Tongue (tissue), 2 donors: ENCODE data around the gene ADGRL3. TPM values are rescaled to one million over a fixed set of nuclear protein-coding genes. Genes with fewer than 3 reads are reported as not detected.
A peak's percentile ranks its signal among the peaks of the same experiment; 100 is the strongest.

Source experiments
- DNase-seq: peaks from one replicate; pipeline ENCODE4 v3.0.0-alpha.2; 2015
- total RNA-seq: library from RNA; depleted of rRNA; stranded (reverse); fragments of >200 nt; gene quantifications from one replicate; pipeline ENCODE4 v1.2.3, GENCODE V29; 2014

ADGRL3 gene
- total RNA-seq, 1 donor from 2014 or later: 33.3 TPM

- no peak for DNase-seq
Measured at GRCh38 chr4:61292322-61292721, 92.2 kb downstream of the ADGRL3 start.

- no peak for DNase-seq
Measured at GRCh38 chr4:61293707-61294400, 93.7 kb downstream of the ADGRL3 start.

GRCh38 chr4:61294936-61295335 lies 94.8 kb downstream of the ADGRL3 start:
- DNase-seq: no peak

DNA sequence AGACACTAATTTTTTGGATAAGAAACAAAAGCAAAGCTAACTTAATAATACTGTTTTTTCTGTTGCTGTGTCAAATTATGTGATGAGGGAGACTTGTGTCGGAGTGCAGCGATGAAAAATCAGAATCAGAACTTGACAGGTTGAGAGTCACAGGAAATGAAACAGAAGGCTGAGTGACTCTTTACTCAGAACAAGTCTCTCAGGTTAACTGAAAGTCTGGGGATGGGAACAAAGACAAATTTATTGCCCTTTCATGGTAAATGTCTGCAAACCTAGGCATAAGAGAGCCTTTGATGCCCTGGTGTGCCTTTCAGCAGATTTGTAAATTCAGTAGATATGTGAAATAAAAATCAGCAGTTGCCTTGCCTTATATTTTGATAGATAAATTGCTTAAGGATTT lies 96.0 kb downstream of the ADGRL3 start:
- DNase-seq: no peak

- no peak for DNase-seq
Measured at GRCh38 chr4:61298178-61298740, 98.1 kb downstream of the ADGRL3 start.

GRCh38 chr4:61299316-61299715 lies 99.2 kb downstream of the ADGRL3 start:
- DNase-seq: no peak

DNA sequence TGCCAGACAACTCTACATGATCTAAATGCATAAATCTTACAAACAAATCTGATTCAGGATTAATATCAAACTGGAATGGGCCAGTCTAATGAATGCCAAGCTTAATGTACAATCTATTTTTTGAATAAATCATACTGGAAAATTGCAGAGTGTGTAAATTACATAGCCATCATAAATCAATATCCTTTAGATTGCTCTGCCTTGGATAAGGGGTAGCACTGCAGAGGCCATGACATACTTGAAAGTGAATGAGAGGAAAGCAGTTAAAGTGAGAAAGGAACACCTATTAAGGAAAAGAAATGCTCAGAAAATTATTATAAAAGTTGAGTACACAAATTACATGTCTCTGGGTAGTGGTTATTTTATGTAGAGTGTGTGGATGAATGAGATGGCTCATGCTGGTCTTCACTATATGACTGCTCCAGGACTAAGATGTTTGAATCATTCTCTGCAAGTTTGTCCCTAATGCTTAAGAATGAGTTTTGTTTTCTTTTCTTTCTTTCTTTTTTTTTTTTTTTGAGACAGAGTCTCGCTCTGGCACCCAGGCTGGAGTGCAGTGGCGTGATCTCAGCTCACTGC lies 100.2 kb downstream of the ADGRL3 start:
- no peak for DNase-seq

GRCh38 chr4:61301271-61301670 lies 101.1 kb downstream of the ADGRL3 start:
- peak; percentile 82 for DNase-seq

DNA sequence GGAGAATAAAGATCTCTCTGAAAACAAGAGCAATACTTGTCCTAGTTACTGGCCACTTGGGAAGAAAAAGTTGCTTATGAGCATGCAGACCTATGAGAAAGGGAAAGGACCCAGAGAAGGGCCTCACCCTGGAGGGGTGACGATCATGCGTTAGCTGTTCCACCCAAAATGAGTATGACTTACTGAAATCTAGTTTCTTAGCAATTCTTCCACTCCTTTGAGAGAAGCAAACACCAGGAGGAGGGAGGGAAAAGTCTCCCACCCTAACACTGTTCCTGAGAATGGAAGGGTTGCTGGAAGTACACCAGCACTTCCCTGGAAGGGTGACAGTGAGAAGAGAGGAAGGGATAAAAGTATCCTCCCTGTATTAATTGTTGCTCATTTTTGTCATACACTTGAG lies 107.9 kb downstream of the ADGRL3 start:
- DNase-seq: no peak

GRCh38 chr4:61309616-61310015 lies 109.5 kb downstream of the ADGRL3 start:
- no peak for DNase-seq

DNA sequence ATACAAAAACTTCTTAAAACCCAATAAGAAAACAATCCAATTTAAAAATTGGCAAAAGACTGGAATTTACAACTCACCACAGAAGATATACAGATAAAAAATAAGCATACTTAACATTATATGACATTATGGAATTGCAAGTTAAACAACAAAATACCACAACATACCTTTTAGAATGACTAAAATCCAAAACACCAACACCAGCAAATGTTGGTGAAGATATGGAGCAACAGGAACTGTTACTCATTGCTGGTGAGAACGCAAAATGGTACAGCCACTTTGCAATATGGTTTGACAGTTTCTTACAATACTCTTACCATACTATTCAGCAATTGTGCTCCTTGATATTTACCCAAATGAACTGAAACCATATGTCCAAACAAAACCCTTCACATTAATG lies 112.4 kb downstream of the ADGRL3 start:
- no peak for DNase-seq

- no peak for DNase-seq
Measured at GRCh38 chr4:61318431-61318830, 118.3 kb downstream of the ADGRL3 start.

GRCh38 chr4:61319156-61319555 lies 119.0 kb downstream of the ADGRL3 start:
- no peak for DNase-seq

DNA sequence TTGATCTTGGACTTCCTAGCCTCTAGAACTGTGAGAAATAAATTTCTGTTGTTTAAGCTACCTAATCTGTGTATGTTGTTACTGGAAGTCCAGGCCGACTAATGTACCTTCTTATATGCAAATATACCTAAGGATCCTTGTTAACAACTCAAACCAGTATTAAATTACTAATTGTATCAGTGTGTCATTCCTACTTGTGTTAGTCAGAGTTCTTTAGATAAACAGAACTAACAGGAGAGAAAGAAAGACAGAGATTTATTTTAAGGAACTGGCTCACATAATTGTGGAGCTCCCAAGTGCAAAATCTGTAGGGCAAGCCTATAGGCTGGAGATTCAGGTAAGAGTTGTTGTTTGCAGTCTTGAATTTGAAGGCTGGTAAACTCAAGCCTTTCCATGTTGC lies 120.0 kb downstream of the ADGRL3 start:
- DNase-seq: no peak

DNA sequence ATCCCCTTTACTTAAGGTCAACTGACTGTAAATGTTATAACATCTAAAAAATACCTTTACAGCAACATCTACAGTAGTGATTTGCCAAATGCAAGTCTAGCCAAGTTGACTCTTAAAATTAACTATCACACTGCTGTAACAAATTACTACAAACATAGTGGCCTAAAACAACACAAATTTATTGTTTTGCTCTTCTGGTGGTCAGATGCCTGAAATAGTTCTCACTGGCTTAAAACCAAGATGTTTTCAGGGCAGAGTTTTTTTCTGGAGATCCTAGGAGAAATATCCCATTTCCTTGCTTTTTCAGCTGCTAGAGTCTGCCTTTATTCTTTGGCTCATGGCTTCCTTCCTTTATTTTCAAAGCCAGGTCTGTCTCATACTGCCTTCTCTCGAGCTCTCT lies 120.5 kb downstream of the ADGRL3 start:
- no peak for DNase-seq

DNA sequence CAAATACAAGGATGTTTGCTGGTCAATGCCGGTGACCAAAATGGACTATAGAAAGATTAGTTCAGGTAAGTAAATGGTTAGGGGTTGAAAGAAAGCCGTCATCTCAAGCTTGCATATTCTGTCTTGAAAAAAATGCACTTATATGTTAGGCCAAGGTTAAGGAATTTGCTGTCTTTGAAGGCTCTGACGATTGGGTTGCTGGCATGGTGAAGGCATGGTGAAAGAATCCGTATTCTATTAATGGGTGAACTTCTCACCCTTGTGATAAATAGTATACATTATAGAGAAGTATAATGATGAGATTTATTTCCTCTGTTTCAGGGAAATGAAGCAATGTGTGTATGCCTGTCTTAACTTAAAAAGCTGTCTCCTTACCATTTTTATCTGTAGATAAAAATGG lies 132.6 kb downstream of the ADGRL3 start:
- DNase-seq: no peak

GRCh38 chr4:61333490-61333889 lies 133.4 kb downstream of the ADGRL3 start:
- no peak for DNase-seq

- DNase-seq: no peak
Measured at GRCh38 chr4:61335241-61335763, 135.2 kb downstream of the ADGRL3 start.

DNA sequence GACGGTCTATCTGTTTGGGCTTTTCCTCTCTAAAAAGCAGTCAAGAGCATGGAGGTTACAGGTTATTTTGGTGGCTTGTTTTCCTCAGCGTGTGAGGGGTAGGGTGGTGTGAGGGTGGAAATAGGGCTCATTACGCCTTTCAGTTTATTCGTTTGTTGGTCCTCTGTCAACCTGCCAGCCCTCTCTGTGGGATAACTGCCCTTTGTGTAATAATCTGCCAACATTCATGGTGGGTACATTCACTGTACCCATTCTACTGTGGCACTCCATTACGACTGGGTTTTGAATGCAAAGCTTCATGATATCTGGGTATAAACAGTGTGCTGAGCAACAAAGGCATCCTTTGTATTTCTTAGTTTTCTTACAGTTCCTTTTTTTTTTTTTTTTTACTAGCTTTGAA lies 136.4 kb downstream of the ADGRL3 start:
- DNase-seq: no peak

- DNase-seq: no peak
Measured at GRCh38 chr4:61336916-61337315, 136.8 kb downstream of the ADGRL3 start.

DNA sequence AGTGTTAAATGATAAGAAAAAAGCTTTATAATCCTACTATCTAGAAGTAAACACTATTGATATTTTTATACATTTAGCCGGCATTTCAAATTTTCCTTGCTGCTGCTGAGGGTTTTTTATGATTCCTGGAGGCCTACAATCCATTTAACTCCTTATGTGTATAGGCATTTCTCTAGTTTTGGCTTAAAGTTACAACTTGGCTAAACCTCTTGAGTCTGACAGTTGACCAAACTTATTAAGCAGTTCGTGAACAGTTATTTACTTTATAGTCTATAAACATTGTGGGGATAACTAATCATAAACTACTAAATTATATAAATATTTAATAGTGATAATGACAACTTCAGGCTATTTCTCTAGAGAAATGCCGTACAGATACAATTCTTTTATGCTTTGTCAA lies 141.9 kb downstream of the ADGRL3 start:
- no peak for DNase-seq

DNA sequence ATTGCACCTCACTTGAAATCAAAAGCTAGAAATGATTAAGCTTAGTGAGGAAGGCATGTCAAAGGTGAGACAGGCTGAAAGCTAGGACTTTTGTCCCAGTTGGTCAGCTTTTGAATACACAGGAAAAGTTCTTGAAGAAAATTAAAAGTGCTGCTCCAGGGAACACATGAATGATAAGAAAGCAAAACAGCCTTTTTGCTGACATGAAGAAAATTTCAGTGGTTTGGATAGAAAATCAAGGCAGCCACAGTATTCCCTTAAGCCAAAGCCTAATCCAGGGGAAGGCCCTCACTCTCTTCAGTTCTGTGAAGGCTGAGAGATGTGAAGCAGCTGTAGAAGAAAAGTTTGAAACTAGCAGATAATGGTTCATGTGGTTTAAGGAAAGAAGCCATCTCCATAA lies 150.8 kb downstream of the ADGRL3 start:
- DNase-seq: no peak

GRCh38 chr4:61356696-61357095 lies 156.6 kb downstream of the ADGRL3 start:
- DNase-seq: no peak

DNA sequence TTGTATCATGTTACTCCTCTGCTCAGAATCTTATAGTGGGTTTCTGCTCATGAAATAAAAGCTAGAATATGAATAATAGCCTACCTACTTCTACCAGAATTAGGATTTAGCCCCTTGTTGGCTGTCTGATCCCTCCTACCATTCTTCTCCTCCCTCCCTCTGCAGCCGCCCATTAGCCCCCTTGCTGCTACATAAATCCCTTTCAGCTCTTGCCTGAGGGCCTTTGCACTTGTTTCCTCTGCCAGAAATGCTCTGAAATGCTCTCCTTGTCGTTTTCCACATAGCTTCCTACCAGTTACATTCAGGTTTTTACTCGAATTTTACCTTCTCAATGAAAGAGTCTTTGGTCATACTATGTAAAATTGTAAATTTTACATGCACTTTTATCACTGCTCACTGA lies 159.2 kb downstream of the ADGRL3 start:
- DNase-seq: no peak
